Activated CD4-positive, alpha-beta T cell treated with anti-CD3 and anti-CD28 coated beads, Interleukin-2, Interleukin-4, amounts not matched to agents 100 ng/mL and 50 ng/mL, durations not matched to agents 16 hours and 8 hours (primary cell): Measurements from ENCODE around the gene NAMPT.
"Not testable (repeated sequence)": the region's sequence is repeated elsewhere in the genome, so short reads cannot be mapped to it uniquely, and the experiment has no call there.

Source experiments
- DNase-seq: peaks from one replicate; pipeline ENCODE4 v3.0.0-alpha.2; 2020; ENCODE audit warnings: low spot score

Gene NAMPT

DNA sequence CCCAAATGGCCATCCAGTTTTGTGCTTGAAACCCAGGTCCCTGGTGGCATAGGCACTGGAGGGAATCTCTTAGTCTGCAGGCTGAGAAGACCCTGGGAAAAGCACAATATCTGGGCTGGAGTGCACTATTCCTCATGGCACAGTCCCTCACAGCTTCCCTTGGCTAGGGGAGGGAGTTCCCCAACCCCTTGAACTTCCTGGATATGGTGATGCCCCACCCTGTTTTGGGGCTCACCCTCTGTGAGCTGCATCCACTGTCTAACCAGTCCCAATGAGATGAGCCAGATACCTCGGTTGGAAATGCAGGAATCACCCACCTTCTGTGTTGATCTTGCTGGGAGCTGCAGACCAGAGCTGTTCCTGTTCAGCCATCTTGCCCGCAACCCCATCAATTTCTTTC, 19.8 kb upstream of the NAMPT start:
- DNase-seq: no peak

DNA sequence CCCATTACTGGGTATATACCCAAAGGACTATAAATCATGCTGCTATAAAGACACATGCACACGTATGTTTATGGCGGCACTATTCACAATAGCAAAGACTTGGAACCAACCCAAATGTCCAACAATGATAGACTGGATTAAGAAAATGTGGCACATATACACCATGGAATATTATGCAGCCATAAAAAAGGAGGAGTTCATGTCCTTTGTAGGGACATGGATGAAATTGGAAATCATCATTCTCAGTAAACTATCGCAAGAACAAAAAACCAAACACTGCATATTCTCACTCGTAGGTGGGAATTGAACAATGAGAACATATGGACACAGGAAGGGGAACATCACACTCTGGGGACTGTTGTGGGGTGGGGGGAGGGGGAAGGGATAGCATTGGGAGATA, 13.8 kb upstream of the NAMPT start:
- DNase-seq: not testable (repeated sequence)

DNA sequence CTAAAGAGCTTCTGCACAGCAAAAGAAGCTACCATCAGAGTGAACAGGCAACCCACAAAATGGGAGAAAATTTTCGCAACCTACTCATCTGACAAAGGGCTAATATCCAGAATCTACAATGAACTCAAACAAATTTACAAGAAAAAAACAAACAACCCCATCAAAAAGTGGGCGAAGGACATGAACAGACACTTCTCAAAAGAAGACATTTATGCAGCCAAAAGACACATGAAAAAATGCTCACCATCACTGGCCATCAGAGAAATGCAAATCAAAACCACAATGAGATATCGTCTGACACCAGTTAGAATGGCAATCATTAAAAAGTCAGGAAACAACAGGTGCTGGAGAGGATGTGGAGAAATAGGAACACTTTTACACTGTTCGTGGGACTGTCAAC, 13.4 kb upstream of the NAMPT start:
- not testable (repeated sequence) for DNase-seq

DNA sequence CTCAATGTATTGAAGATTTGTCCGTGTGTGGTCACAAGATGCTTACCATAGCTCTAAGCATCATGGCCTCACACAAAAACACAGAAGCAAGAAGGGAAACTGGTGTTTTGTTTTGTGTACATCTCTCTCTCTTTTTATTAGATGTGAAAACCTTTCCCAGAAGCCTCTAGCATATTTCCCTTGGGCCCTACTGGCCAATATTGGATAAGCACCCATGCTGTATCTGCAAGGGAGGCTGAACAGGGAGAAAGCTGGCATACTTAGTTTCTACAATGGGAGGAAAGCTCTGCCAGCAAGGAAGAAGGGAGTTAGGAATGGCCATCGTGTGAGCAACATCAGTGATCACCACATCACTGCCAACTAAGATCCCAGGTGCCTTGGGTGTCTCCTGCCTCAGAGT, 9.6 kb upstream of the NAMPT start:
- no peak for DNase-seq

DNA sequence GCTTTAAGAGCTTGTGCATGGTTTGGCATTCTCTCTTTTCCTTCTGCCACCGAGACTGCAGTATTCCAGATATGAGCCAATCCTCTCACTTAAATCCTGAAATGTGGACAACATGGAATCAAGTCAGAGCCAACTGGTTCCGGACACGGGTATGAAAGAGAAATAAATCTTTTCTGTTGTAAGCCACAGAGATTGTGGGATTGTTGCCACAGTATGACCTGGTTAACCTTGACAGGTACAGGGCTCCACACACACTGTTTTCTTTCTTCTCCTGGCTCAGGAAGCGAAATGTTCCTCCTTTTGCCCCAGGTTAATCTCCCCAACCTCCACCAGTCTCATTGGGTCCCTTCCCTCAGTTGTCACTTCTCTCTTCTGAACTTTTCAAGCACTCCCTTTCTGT, 6.5 kb upstream of the NAMPT start:
- DNase-seq: no peak

DNA sequence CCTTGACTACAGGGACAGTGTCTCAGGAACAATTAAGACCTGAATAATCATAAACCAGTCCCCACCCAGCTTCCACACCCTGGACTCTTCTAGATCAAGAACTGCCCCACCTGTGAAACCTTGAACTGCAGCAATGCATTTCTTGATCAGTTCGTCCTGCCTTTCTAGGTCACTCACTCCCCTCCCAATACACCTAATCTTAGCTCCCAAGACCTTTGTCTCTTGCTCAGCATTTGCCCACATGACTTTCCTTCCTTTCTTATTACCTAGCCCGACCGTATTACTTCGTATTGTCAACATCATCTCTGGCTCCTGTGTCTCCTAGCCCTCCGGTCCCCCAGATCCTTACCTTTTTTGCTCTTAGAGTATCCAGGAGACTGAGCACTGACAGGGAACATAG, 5.5 kb upstream of the NAMPT start:
- DNase-seq: no peak

DNA sequence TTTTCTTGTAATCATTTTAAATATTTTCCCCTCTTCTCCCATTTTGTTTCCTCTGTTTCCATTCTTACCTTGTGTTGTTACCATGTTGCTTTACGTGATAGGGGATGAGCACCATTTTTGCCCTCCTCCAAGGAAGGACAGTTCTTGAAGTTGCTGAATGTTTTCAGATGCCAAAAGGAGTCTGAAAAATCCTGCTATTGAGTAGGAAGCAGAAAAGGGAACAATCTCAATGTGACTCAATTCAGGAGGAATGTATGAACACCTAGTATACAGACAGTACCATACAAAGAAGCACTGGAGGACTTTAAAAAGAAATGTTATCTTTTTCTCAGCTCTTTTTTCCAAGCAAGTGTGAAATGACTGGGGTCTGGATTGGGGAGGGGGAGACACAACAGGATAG, 5.1 kb upstream of the NAMPT start:
- DNase-seq: no peak

DNA sequence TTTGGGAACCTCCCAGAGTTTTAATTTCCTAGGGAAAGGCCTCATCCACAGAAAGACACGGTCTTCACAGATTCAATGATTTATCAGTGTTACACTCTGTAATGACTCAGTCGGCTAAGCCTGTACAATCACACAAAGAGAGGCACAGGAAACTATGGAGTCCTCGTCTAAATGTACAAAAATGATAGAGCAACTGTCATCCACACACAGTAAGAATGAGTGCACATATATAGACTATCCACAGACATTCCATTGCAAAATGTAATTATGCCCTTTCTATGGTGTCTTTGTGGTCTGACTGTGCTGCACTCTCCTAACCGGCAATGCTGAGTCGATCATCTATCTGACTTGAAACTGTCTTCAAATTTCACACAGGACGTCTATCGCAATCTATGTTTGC, 3.5 kb upstream of the NAMPT start:
- no peak for DNase-seq

DNA sequence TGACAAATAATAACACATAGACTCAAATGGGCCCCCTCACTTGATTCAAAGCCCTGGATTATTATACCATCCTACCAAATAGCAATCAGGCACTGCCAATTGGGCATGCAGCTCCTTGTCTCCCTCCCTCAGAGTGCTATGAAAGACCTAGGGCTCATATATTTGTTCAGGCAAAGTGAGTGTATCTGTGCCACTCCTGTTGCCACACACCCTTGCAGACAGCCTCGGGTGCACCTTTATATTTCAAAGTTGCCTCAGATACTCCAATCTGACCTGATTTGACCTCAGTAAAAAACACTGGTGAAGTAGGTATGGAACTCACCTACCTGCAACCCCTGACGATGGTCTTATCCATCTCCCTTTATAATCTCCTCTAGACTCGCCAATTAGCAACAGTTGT, 3.0 kb upstream of the NAMPT start:
- DNase-seq: no peak

DNA sequence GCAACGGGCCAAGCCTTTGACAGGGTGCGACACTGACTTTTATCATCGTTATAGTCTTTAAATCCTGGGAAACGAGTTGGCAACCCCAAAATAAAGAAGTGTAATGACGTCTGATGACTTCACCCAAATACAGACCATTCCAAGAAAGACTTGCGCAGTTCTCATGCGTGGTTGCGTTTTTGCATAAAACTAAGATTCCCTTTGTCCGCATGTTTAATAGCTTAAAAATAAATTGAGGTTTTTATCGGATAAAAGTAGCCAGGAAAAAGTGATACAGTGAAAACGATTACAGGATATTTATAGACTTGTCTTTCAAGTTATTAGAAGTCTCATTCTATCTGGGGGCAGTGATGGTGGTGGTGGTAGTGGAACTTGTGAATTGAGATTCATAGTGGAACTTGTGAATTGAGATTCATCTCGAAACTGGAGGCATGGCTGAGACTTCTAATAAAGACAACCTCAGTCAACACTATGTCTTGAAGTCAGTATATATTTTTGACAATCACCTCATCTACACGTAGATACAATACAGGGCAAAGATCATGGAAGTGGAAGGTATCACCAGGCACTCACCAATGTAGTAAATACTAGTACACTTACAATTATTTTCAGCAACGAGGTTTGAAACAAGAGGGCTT, 1.2 kb upstream of the NAMPT start:
- peak; percentile 85 for DNase-seq

DNA sequence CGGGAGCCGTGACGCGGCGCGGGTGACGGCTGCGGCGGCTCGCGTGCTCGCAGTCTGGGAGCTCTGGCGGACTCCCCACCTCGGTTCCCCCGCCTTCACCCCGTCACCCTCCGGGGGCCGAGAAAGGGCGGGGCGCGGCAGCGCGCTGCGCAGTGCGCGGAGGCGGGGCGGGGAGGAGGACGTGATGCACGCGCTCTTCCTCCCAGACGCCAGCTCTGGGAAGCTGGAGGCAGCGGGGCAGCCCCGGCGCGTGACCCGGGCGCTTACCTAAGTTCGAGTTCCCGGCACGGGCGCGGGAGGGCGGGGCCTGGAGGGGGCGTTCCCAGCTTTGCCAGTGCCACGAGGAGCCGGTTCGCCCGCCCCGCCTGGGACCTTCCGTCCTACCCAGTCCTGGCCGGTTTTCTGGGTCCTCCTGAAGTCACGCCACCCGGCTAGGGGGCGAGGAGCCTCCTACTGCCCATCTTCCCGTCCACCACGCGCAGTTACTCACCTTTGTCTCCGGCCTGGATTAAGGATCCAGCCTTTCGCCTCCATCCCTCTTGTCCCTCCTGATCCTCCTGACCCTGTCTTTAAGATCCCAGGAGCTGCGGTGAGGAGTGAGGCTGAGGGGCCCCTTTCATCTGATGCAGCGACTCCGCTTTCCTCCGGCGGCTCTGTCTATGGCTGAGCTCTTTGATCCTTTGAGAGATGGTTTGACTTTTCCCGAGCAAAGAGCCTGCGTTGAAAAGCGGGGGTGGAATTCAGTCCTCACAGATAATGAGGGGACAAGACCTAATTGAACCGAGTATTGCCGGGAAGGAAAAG, 470 bp upstream of the NAMPT start:
- peak; percentile 98 for DNase-seq

DNA sequence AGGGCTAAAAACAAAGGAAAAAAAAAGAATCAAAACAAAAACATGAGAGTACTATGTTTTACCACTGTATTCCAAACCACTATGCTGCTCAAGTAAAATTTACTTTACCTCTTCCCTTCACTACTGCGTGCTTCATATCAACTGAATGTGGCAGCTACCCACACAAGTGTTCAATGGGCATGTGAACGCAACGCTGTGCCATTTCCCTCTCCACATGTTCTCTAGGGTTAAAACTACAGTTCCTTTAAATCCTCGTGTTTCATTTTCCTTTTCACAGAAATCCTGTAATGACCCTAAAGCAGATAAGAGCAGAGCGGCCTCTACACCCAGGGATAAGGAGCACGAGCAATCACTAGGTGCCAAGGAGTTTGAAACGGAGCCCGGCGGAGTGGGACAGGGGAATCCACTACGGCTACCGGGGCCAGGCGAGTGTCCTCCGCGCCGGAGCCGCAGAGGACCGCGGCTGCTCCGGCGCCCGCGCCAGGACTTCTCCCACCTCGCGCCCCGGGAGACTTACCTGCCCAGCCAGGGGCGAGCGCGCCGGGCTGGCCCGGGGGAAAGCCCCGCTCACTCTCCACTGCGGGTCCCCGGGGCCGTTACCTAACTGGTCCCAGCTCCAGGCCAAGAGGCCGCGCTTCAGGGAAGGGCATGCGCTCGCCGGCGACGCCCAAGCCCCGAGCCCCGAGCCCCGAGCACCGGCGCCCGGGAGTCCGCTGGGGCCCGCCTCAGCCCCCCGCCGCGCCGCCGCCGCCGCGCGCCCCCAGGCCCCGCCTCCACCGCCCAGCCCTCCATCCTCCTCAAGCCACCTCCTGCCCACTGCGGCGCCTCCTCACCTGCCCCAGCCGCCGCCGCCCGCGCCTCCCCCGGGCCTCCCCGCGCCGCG, 711 bp downstream of the NAMPT start:
- DNase-seq: peak; percentile 53

DNA sequence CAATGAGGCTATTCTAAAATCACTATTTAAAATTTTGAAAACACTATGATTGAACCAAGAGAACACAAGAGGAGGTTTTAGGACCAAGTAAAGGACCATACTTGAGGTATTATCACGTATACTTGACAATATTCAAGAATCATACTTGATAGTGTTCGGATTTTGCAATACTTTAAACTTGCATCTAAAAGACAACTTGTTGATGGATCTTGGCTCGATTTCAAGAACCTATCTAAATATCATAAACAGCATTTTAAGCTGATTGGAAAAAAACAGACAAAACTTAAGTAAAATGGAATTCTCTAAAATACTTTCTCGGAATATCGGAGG, 1.3 kb downstream of the NAMPT start:
- no peak for DNase-seq

DNA sequence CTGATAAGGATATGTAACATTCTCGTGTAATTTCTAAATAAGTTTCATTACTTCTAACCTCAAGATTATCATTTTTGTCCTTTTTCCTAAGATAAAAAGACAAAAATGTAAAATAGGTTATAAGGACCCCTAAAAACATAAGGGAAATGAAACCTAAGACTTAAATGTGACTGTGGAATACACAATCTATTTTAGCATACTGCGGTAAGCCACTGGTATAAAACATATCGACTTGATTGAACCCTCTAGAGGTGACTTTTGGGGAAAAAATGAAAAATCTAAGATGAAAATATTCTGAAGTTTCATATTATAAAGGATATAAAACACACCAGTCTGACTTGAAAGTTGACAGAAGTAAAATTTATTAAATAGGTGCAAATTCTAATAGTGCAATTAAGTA, 1.9 kb downstream of the NAMPT start:
- no peak for DNase-seq

DNA sequence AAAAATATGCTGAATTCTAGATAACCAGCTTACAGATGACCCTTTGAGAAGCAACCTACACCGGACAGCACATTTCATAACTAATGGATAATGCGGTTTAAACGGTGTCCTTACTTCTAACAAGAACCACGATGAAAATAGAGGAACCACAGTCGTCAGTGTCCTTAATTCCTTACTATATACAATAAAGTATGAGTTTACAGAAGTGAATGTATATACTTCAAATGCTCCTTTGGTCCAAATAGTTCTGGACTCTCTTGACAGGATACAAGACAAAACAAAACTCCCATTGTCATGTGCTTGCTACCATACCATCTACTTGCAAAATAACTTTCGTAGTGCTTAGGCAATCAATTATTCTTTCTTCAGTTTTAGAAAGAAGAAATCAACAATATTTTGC, 2.4 kb downstream of the NAMPT start:
- DNase-seq: no peak

DNA sequence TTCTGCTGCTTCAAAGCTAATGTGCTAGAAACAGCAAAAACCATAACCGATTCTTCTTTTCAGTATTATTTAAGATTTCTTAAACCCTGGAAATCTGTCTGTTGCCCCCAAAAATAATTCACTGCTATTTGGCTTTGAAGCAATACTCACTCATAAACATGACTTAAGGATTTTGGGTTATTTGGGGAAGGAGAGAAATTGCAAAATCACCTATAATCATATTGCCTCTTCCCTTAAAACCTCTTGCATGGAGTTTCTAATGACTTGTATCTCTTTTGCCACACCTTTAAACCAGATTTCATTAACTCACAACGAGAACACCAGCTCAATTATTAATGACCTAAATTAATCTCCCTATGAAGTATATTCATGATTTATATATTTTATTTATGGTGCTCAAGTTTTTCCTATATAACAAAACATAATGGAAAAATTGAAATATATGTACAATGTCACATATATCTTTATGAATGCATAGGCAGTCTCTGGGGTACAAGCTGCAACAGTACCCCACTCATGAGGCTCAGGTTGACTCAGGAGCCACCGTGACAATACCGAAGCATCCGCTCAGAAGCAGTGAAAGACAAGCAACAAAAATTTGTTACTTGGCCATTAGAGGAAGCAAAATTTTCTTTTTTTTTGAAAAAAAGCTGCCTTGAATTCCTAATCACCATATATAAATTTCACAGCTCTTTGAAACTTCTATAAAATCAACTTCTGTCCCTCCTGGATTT, 3.0 kb downstream of the NAMPT start:
- peak; percentile 50 for DNase-seq

DNA sequence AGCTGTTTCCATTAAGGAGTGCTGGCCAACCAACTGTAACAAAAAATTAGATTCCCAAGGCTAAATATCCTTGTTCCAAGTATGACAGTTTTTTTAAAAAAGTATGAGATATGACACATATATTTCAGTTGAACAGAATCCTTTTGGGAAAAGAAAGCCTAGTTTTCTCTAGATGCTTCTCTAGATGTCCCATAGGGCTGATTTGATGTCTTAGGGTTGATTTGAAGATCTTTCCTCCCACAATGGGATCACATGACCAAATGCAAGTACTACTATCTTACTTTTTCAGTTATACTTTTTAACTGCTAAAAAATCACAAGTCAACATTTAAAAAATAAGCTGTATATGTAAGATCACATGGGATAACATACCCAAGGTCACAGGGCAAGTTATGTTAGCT, 3.7 kb downstream of the NAMPT start:
- DNase-seq: no peak

DNA sequence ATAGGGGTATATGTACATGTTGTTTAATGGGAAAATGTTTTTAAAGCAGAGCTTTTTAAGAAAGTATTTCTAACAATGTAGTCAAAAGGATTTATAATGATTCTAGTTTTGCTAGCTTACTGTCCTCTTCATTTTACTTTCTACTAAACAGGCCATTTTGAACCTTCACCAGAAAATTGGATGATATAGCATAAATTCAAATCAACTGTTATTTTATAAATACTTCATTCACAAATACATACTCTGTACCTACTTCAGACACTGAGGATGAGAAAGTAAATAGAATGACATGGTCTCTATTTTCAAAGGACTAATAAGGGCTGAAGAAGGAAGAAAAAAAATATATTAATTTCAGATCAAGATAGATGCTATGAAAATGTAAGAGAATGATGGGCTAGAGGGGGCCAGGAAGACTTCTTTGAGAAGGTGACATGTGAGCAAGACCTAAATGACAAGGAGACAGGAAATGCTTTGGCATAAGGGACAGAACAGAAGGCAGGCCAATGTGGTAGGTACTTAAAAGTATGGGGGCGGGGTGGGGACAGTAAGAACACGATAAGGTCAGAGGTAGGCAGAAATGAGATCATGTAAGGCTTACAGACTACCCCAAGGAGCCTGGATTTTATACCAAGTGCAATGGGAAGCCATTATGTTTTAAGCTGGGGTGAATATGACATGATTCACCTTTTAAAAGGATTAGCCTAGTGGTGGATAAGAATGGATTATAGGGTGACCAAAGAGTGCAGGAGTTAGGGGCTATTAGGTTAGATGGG, 5.2 kb downstream of the NAMPT start:
- DNase-seq: peak; percentile 77

DNA sequence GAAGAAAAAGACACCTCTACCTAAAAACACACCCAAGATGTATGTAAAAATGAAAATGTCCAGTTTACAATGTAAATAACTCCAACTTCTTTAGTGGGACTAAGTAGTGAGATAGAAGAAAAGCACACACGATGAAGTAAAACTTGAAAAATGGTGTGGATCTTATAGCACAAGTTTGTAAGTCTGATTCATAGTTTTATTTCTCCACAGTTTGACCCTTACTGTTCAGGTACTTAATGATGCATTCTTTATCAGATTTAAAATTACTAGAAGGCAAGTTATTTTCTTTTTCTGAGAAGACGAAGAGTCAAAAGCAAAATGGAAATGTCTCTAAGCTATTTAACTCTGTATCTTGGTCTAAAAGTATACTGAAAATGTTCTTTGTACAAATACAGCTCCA, 6.1 kb downstream of the NAMPT start:
- no peak for DNase-seq

DNA sequence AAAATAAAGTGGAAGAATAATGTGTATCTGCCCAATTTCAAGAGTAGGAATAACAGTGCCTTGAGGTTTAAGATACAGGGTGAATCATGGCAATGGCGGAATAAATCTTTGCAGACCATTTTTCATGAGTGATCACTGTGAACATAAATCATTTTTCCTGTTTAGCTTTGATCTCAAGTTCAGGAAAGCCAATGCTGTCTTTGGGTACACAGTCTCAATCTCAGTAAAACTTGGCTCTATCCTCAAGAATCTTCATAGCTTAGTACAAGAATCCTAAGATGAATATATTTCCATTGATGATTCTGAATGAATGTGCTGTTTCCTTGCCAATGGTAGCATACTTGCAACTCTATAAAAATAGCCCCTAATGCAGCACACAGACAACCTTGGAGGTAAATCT, 6.8 kb downstream of the NAMPT start:
- DNase-seq: no peak

DNA sequence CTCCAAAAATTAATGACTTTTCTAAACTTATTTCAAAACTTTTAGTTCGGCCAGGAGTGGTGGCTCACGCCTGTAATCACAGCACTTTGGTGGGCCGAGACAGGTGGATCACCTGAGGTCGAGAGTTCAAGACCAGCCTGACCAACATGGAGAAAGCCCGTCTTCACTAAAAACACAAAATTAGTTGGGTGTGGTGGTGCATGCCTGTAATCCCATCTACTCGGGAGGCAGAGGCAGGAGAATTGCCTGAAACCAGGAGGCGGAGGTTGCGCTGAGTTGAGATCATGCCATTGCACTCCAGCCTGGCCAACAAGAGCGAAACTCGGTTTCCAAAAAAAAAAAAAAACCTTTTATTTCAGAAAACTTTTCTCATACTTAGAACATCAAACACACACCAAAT, 8.3 kb downstream of the NAMPT start:
- DNase-seq: no peak
